Kidney (tissue), 14 donors: ENCODE results near the gene ADAMTS6. TPM values are rescaled to one million over a fixed set of nuclear protein-coding genes. Genes with fewer than 3 reads are reported as not detected.

ENCODE experiments used
- DNase-seq, 5 donors: peaks; one replicate each; pipeline ENCODE4 v3.0.0-alpha.2; 2013 to 2020
- FAIRE-seq: peaks from 2 replicates; lab custom pipeline; 2012; peaks lifted over from hg19 to GRCh38; lab: Jason Lieb, UNC
- H3K27ac ChIP-seq, 2 donors: one replicate each; pipeline ENCODE4 v1.7.0; 2013; ENCODE audit warnings: low read depth in 2 of 2, low read length in 2 of 2, inconsistent platforms in 1 of 2
- H3K27me3 ChIP-seq: one replicate; pipeline ENCODE4 v1.7.1; 2013; ENCODE audit warnings: low read length, inconsistent platforms; ENCODE audit not compliant: control insufficient read depth, insufficient read depth
- H3K36me3 ChIP-seq, 3 donors: one replicate each; pipeline versions ENCODE4 v1.7.0 to v1.7.1; 2013; ENCODE audit warnings: low read length in 3 of 3, control low read depth in 1 of 3, inconsistent platforms in 1 of 3; ENCODE audit not compliant: insufficient read depth in 3 of 3, control insufficient read depth in 2 of 3
- H3K4me1 ChIP-seq, 3 donors: one replicate each; pipeline versions ENCODE4 v1.7.0 to v1.7.1; 2013; ENCODE audit warnings: low read length in 3 of 3, inconsistent platforms in 1 of 3, low read depth in 1 of 3; ENCODE audit not compliant: control insufficient read depth in 2 of 3, insufficient read depth in 2 of 3
- H3K4me3 ChIP-seq, 3 donors: one replicate each; pipeline versions ENCODE4 v1.7.0 to v1.8.1; 2013; ENCODE audit warnings: low read length in 3 of 3, control low read depth in 1 of 3, inconsistent platforms in 1 of 3
- H3K9ac ChIP-seq, 3 donors: one replicate each; pipeline versions ENCODE4 v1.7.0 to v1.7.1; 2013; ENCODE audit warnings: low read length in 3 of 3, control low read depth in 1 of 3, inconsistent platforms in 1 of 3
- H3K9me3 ChIP-seq, 3 donors: one replicate each; pipeline versions ENCODE4 v1.7.0 to v1.7.1; 2013; ENCODE audit warnings: low read length in 3 of 3, control low read depth in 1 of 3, inconsistent platforms in 1 of 3; ENCODE audit not compliant: control insufficient read depth in 2 of 3, insufficient read depth in 1 of 3
- intact Hi-C: fragments of 100-400 bp; cut with DNase I; formaldehyde crosslinking; loops from one replicate; pipeline ENCODE4 v1.11.1; 2022
- polyA plus RNA-seq: library from polyadenylated mRNA; stranded (reverse); fragments of 350-450 nt; fragmentation: Illumina TruSeq; extraction: RNeasy Lipid Tissue Mini Kit (QIAGEN cat#74804); gene quantifications from one replicate; pipeline ENCODE4 v1.2.3, GENCODE V29; 2014; ENCODE audit warnings: low read depth, low replicate concordance; ENCODE audit not compliant: insufficient read depth
- total RNA-seq: library from RNA; stranded (reverse); fragmentation: NEBNext Ultra II Directional; extraction: Animal tissue kit (Norgen Biotek cat#: 25700); gene quantifications from one replicate; pipeline ENCODE4 v1.2.1, GENCODE V29; 2021
- TF ChIP-seq, protein P1 (sequence below): IDR thresholded peaks from 3 replicates; pipeline ENCODE4 v1.5.1; 2012; ENCODE audit warnings: mild to moderate bottlenecking, moderate library complexity, borderline replicate concordance; ENCODE audit not compliant: insufficient read depth; ENCODE audit errors: extremely low read depth
- donor health status: control.
- donor health status: control.
- donor health status: control.
- donor health status: control.
- donor health status: control.
- donor health status: DM: yes; HTN: yes; CAD: no.
- donor health status: Normal renal cell carcinoma (clear cell type).

The ADAMTS6 gene
- total and polyA plus RNA-seq, 2 donors from 2014 or later, result 0.32 to 6.7 TPM

DNA sequence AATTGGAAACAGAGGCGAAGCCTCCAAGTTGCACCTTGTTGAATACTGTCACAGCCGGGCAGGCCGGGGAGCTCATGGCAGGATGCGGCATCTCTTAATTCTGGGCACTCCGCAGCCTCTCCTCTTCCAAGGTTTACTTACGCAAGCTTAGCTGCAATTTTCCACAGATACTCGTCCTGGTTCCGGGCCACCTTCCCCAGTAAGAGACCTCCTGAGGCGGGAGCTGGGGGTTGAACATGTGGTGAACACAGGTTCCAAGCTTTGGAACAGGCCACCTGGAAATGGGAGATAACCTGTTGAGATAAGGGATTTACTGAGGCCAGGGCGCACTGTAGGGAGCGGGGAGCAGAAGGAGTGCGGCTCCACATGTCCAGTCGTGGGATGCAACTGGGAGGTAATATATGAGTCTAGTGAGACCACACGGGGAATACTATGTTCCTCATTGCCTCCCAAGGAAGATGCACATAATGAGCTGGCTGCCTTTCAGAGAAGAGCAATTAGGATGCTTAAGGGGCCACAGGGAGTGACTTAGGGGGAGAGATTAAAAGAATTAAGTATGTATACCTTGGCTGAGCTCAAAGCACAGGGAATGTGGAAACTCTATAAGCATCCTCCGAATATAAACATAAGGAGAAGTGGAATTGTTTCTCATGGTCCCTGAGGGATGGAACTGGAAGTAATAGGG, 377.8 kb downstream of the ADAMTS6 start:
- peak overlapping the region; percentile 20 to 51 (median 34) for H3K9ac ChIP-seq
- peak overlapping the region in 1 of 2 donors; percentile 23 for H3K27ac ChIP-seq
- H3K9me3 ChIP-seq, result no peaks in the 10 kb centered on the region
- H3K36me3 ChIP-seq, result no peaks in the 10 kb centered on the region
- H3K27me3 ChIP-seq, result no peaks in the 10 kb centered on the region
- TF ChIP-seq, protein P1, sequence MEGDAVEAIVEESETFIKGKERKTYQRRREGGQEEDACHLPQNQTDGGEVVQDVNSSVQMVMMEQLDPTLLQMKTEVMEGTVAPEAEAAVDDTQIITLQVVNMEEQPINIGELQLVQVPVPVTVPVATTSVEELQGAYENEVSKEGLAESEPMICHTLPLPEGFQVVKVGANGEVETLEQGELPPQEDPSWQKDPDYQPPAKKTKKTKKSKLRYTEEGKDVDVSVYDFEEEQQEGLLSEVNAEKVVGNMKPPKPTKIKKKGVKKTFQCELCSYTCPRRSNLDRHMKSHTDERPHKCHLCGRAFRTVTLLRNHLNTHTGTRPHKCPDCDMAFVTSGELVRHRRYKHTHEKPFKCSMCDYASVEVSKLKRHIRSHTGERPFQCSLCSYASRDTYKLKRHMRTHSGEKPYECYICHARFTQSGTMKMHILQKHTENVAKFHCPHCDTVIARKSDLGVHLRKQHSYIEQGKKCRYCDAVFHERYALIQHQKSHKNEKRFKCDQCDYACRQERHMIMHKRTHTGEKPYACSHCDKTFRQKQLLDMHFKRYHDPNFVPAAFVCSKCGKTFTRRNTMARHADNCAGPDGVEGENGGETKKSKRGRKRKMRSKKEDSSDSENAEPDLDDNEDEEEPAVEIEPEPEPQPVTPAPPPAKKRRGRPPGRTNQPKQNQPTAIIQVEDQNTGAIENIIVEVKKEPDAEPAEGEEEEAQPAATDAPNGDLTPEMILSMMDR, result no peak
- FAIRE-seq, result no peak
- DNase-seq, result peak in 3 of 5 donors; percentile 18 to 56 (median 38)
- peak overlapping the region in 2 of 3 donors; percentile 69 to 73 for H3K4me3 ChIP-seq
- peaks cover 0 to 6% (median 0%) of the 10 kb centered on the region in 3 donors for H3K4me1 ChIP-seq
- intact Hi-C loops, result no loop called here

DNA sequence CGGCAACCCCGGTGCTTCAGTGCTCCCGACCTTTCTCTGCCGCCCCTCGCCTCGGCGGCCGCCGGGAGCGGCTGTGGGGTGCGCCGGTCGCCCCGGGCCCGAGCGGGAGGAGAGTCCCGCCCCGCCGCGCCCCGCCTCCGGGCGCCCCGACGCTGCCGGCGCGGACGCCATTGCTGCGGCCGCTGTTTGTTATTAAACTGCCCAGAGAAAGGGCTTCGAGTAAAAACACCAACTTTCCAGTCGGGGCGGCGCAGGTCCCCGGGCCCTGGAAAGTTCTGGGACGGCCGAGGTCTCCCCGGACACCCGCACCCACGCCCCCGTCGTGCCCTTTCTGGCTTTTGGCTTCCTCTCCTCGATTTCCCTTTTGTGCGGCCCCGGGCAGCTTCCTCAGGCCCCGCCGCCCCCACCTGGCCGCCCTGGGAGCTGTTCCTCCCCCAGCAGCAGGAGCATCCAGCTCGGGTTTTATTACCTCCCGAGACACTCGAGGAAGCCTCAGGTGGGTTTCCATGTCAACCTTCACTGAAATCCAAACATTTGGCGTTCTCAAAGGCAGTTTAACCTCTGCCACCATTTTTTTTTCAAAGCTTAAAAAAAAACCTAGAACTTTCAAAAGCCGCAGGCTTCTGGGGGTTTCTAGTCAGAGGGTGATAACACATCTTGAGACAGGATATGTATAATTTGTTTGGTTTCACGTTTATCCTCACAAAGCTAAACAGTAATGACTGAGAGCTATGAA, 378.6 kb downstream of the ADAMTS6 start:
- Histone ChIP-seq H3K4me1 (peaks cover 0 to 6% (median 0%) of the 10 kb centered on the region in 3 donors), H3K27ac (peak overlapping the region; percentile 23 to 60), H3K27me3 (no peaks in the 10 kb centered on the region), H3K9ac (peak overlapping the region; percentile 31 to 57 (median 34)), H3K9me3 (no peaks in the 10 kb centered on the region), H3K4me3 (peak overlapping the region; percentile 60 to 73 (median 69)), H3K36me3 (no peaks in the 10 kb centered on the region)
- intact Hi-C loops, result no loop called here
- DNase-seq (peak; percentile 85 to 94 (median 89)), FAIRE-seq (no peak)
- TF ChIP-seq, protein P1, result peak; percentile 8

DNA sequence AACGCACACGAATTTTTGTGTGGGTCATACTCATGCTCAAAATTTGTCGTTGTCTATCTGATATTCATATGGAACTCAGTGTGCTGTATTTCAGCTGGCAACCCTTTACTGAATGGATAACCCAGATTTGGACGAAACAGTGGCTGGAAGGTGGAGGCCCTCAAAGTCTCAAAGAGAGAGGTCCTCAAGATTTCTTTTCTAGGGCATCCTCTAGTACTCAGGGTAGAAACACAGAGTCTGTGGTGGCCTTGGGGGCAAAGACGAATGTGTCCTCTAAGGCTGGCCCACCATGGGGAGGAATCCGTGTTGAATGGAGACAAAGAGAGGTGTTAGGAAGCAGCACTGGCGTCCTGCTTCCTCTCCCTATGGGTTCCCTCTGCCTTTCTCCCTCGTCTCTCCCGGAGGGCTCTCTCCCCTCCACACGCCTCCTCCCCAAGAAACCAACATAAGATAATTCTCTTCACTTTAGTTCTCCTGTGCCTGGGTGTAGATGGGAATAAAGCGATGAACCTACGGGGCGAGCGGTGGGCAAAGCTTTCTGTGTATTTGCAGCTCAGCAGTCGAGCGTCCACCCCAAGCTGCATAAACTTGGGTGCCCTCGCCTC, 379.2 kb downstream of the ADAMTS6 start:
- Histone ChIP-seq H3K36me3 (no peaks in the 10 kb centered on the region), H3K9ac (peak overlapping the region; percentile 29 to 57 (median 31)), H3K27ac (no peak overlapping the region), H3K4me1 (peaks cover 0 to 6% (median 0%) of the 10 kb centered on the region in 3 donors), H3K27me3 (no peaks in the 10 kb centered on the region), H3K4me3 (peak overlapping the region; percentile 60 to 73 (median 69)), H3K9me3 (no peaks in the 10 kb centered on the region)
- FAIRE-seq (no peak), DNase-seq (peak in 2 of 5 donors; percentile 69 to 73)
- intact Hi-C loops, result no loop called here
- TF ChIP-seq, protein P1, result no peak
